Erythroblast (primary cell): ENCODE results near the gene CFAP45.
A peak's percentile ranks its signal among the peaks of the same experiment; 100 is the strongest.

Experiments used
- DNase-seq, 2 experiments: peaks; one replicate each; lab custom pipeline; 2025; lab: John Stamatoyannopoulos, UW
- GATA1 ChIP-seq: IDR thresholded peaks from 2 replicates; pipeline ENCODE4 v1.6.1; 2011; ENCODE audit warnings: low read depth, mild to moderate bottlenecking, control low read depth, low read length, moderate library complexity
- POLR2A ChIP-seq: IDR thresholded peaks from 2 replicates; pipeline ENCODE4 v1.6.1; 2011; ENCODE audit warnings: mild to moderate bottlenecking, low read length

CFAP45 gene

GRCh38 chr1:159845751-159846629, 54.0 kb downstream of the CFAP45 start:
- TF ChIP-seq POLR2A, result no peak
- no peak for TF ChIP-seq GATA1
- DNase-seq, result no peak

- TF ChIP-seq POLR2A (no peak), GATA1 (no peak)
- no peak for DNase-seq
Observed at GRCh38 chr1:159843459-159843858, 56.5 kb downstream of the CFAP45 start.

- TF ChIP-seq GATA1 (no peak), POLR2A (no peak)
- DNase-seq, result no peak
Observed at GRCh38 chr1:159841749-159842148, 58.2 kb downstream of the CFAP45 start.

GRCh38 chr1:159839116-159839849, 60.7 kb downstream of the CFAP45 start:
- no peak for DNase-seq
- TF ChIP-seq POLR2A (no peak), GATA1 (no peak)

GRCh38 chr1:159838715-159839114, 61.2 kb downstream of the CFAP45 start:
- DNase-seq, result peak; percentile 9 to 31
- TF ChIP-seq POLR2A (no peak), GATA1 (no peak)

- peak in 1 of 2 experiments; percentile 14 for DNase-seq
- TF ChIP-seq GATA1 (no peak), POLR2A (no peak)
Observed at GRCh38 chr1:159835862-159836525, 64.0 kb downstream of the CFAP45 start.

- no peak for DNase-seq
- TF ChIP-seq POLR2A (no peak), GATA1 (no peak)
Observed at GRCh38 chr1:159835356-159835755, 64.6 kb downstream of the CFAP45 start.

- no peak for DNase-seq
- no peak for TF ChIP-seq POLR2A
- no peak for TF ChIP-seq GATA1
Observed at GRCh38 chr1:159832309-159832708, 67.7 kb downstream of the CFAP45 start.

GRCh38 chr1:159831412-159832141, 68.4 kb downstream of the CFAP45 start:
- no peak for DNase-seq
- TF ChIP-seq POLR2A (no peak), GATA1 (no peak)

- TF ChIP-seq GATA1 (no peak), POLR2A (no peak)
- no peak for DNase-seq
Observed at GRCh38 chr1:159830722-159831121, 69.2 kb downstream of the CFAP45 start.

GRCh38 chr1:159829822-159830465, 70.0 kb downstream of the CFAP45 start:
- no peak for TF ChIP-seq GATA1
- no peak for TF ChIP-seq POLR2A
- DNase-seq, result no peak

GRCh38 chr1:159829273-159829634, 70.7 kb downstream of the CFAP45 start:
- DNase-seq, result peak; percentile 7 to 29
- TF ChIP-seq POLR2A (no peak), GATA1 (no peak)
